Measurements from ENCODE around the gene TMC1.

TMC1 gene

DNA sequence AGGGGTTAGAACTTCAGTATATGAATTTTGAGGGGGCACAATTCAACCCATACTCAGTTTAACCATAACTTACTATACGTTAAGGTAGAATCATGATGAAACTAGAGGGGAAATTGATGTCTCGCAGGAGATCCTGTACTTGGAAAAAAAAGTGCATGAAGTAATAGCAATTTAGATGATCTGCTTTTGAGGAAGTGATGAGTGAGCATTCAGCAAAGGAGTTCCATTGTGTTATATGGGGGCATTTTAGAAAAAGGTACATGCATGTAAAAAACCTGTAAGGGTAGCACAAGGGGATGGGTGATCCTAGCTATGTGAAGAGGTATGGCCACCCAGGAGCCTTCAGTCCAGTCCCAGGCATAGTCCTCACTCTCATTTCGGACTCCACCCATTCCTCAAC, 14.8 kb upstream of the TMC1 start:
- TF ChIP-seq ZNF704 (tag by site-specific recombination; IDR thresholded peaks at IDR 0.05) (no peak), REPIN1 (tag by site-specific recombination; IDR thresholded peaks at IDR 0.05; ENCODE audit: low read depth) (no peak), ZBTB21 (tag by site-specific recombination; IDR thresholded peaks at IDR 0.05) (no peak), ZFP69B (tag by site-specific recombination; IDR thresholded peaks at IDR 0.05) (no peak), OVOL3 (tag by site-specific recombination; IDR thresholded peaks at IDR 0.05) (no peak), ZNF24 (tag by site-specific recombination; IDR thresholded peaks at IDR 0.05) (no peak), ZNF335 (tag by site-specific recombination; conservative IDR thresholded peaks at IDR 0.05) (no peak), ZNF10 (tag by site-specific recombination; IDR thresholded peaks at IDR 0.05) (no peak)
- TF ChIP-seq, protein P1, sequence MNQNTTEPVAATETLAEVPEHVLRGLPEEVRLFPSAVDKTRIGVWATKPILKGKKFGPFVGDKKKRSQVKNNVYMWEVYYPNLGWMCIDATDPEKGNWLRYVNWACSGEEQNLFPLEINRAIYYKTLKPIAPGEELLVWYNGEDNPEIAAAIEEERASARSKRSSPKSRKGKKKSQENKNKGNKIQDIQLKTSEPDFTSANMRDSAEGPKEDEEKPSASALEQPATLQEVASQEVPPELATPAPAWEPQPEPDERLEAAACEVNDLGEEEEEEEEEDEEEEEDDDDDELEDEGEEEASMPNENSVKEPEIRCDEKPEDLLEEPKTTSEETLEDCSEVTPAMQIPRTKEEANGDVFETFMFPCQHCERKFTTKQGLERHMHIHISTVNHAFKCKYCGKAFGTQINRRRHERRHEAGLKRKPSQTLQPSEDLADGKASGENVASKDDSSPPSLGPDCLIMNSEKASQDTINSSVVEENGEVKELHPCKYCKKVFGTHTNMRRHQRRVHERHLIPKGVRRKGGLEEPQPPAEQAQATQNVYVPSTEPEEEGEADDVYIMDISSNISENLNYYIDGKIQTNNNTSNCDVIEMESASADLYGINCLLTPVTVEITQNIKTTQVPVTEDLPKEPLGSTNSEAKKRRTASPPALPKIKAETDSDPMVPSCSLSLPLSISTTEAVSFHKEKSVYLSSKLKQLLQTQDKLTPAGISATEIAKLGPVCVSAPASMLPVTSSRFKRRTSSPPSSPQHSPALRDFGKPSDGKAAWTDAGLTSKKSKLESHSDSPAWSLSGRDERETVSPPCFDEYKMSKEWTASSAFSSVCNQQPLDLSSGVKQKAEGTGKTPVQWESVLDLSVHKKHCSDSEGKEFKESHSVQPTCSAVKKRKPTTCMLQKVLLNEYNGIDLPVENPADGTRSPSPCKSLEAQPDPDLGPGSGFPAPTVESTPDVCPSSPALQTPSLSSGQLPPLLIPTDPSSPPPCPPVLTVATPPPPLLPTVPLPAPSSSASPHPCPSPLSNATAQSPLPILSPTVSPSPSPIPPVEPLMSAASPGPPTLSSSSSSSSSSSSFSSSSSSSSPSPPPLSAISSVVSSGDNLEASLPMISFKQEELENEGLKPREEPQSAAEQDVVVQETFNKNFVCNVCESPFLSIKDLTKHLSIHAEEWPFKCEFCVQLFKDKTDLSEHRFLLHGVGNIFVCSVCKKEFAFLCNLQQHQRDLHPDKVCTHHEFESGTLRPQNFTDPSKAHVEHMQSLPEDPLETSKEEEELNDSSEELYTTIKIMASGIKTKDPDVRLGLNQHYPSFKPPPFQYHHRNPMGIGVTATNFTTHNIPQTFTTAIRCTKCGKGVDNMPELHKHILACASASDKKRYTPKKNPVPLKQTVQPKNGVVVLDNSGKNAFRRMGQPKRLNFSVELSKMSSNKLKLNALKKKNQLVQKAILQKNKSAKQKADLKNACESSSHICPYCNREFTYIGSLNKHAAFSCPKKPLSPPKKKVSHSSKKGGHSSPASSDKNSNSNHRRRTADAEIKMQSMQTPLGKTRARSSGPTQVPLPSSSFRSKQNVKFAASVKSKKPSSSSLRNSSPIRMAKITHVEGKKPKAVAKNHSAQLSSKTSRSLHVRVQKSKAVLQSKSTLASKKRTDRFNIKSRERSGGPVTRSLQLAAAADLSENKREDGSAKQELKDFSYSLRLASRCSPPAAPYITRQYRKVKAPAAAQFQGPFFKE (tag by site-specific recombination; IDR thresholded peaks at IDR 0.05; ENCODE audit: borderline replicate concordance) = no peak
- TF ChIP-seq, protein P2, sequence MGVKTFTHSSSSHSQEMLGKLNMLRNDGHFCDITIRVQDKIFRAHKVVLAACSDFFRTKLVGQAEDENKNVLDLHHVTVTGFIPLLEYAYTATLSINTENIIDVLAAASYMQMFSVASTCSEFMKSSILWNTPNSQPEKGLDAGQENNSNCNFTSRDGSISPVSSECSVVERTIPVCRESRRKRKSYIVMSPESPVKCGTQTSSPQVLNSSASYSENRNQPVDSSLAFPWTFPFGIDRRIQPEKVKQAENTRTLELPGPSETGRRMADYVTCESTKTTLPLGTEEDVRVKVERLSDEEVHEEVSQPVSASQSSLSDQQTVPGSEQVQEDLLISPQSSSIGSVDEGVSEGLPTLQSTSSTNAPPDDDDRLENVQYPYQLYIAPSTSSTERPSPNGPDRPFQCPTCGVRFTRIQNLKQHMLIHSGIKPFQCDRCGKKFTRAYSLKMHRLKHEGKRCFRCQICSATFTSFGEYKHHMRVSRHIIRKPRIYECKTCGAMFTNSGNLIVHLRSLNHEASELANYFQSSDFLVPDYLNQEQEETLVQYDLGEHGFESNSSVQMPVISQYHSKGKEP (tag by site-specific recombination; IDR thresholded peaks at IDR 0.05) = no peak
- no peak overlapping the region for H3K27ac ChIP-seq (ENCODE audit: extremely low read depth, low read depth, low read length)
- no peak overlapping the region for H3K4me3 ChIP-seq (ENCODE audit: low read depth, low read length)
- H3K9me3 ChIP-seq (ENCODE audit: control insufficient read depth, insufficient read depth, low read depth, low read length) = no peaks in the 10 kb centered on the region
- CTCF ChIA-PET = interaction anchor here (0.6 kb wide), 1 partner anchor 294 kb away, joined by 3 read pairs; no protein-coding TSS in a partner anchor
- H3K36me3 ChIP-seq (ENCODE audit: control insufficient read depth in 2 of 2, insufficient read depth in 1 of 2, low read length in 2 of 2) = no peaks in the 10 kb centered on the region
- no peaks in the 10 kb centered on the region for H3K4me1 ChIP-seq (ENCODE audit: control insufficient read depth, insufficient read depth, low read length)
- POLR2A ChIA-PET = no interaction called here

GRCh38 chr9:72509053-72509452, 12.4 kb upstream of the TMC1 start:
- POLR2A ChIA-PET = no interaction called here

More at GRCh38 chr9:72509053-72509452, 12.4 kb upstream of the TMC1 start:
- TF ChIP-seq ATF2 (tag by site-specific recombination; IDR thresholded peaks at IDR 0.05; ENCODE audit: low read depth) (0 out of 2 replicates have a peak, but pooled peaks have one; percentile 8), ZNF341 (tag by site-specific recombination; IDR thresholded peaks at IDR 0.05; ENCODE audit: low read depth) (no peak), ZNF629 (tag by site-specific recombination; IDR thresholded peaks at IDR 0.05) (0 out of 2 replicates have a peak, but pooled peaks have one; percentile 25), PRDM6 (tag by site-specific recombination; IDR thresholded peaks at IDR 0.05) (peak; percentile 20; the same call in 1 of the 2 replicates)
- Histone ChIP-seq H3K4me3 (ENCODE audit: low read depth, low read length) (no peak overlapping the region), H3K27ac (ENCODE audit: extremely low read depth, low read depth, low read length) (no peak overlapping the region), H3K9me3 (ENCODE audit: control insufficient read depth, insufficient read depth, low read depth, low read length) (no peaks in the 10 kb centered on the region), H3K4me1 (ENCODE audit: control insufficient read depth, insufficient read depth, low read length) (no peaks in the 10 kb centered on the region), H3K36me3 (ENCODE audit: control insufficient read depth in 2 of 2, insufficient read depth in 1 of 2, low read length in 2 of 2) (no peaks in the 10 kb centered on the region)
- CTCF ChIA-PET = interaction anchor here (0.7 kb wide), 1 partner anchor 1549 kb away, joined by 4 read pairs; no protein-coding TSS in a partner anchor
